ENCODE data around the gene USP6NL.

Gene USP6NL

DNA sequence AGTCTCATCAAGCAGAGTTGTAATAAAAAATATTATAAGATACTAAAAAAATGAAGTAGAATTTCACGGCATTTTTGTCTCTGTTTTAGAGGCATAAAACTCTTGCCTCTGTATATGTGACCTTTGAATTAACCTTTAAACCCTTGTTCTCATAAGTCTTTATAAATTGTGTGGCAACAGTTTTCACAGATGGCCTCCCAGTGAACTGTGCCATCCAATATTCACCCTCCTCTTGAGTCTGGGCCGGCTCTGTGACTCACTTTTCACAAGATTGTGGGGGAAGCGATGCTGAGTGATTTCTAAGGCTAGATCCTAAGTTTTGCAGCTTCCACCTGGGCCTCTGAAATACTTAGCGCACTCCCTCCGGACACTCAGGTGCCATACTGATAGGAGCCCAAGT lies 4.6 kb upstream of the USP6NL start:
- no peak for DNase-seq (ENCODE audit: low read depth)

DNA sequence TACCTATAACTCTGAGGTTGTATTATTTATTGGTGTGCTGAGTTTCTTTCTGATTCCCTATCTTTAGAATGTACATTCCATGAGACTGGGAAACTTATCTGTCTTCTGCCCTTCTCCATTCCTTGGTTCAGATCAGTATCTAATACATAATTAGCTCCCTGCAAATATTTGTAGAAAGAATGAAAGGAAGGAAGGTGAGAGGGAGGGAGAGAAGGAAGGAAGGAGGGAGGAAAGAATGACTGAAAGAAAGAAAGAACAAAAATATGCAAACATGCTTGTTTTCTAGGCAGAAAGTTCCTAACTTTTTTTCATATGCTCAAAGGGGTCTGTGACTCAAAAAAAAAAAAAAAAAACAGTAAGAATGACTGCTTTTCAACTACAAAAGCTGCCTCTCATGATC lies 3.9 kb upstream of the USP6NL start:
- DNase-seq (ENCODE audit: low read depth): no peak

DNA sequence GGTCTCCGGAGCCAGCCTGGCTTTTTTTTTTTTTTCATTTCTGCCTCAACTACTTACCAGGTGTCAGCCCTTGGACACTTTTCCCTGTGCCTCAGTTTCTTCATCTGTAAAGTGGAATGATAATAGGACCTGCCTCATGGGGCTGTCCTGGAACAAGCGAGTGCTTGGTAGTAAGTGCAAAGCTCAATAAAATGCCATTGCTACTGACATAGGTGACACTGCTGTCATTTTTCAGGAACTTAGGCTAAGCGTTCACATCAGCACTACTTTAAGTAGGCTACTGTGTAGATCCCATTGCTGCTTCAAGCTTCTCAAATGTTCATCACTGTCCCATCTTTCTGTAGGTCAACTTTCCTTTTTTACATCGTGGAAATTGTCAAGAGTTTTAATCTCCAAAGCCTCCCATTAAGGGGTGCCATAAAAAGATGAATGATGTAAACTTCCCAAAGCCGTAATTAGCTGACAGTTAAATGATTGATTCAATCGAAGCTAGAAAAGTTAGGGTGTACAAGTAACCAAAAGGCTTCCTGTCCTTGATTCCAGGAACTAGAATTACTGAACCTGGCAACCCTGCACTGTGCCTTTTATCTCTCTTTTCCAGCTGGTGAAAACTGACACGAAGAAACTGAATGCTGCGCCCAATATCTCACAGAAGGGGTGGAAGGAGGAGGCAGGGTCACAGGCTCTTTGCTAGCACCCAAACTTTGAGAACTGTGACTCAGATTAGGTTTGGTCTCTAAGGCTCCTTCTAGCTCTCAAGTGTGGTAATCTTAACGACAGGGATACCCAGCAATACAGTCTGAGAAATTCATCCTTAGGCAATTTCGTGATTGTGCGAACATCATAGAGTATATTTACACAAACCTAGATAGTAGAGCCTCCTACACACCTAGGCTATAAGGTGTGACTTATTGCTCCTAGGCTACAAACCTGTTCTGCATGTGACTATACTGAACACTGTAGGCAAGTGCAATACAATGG lies 861 bp upstream of the USP6NL start:
- DNase-seq (ENCODE audit: low read depth): no peak

DNA sequence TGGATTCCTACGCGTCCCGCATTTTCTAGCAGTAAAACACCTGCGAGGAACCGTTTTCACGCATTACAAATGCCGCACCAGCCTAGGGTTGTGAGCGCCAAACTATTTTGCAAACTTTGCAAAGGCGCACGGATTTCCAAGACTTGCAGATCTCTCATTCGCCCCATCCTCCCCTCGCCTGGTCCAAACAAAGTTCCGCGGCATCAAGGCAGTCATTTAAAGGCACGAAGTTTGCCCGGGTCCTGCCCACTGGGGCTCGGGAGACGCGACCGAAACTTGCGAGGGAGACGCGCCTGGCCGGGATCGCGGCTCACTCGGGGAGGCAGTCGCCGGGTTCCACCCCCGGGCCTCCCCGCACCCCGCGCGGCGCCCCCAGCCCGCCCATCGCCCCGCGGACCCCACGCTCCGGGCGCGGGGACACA lies 613 bp downstream of the USP6NL start:
- no peak for DNase-seq (ENCODE audit: low read depth)

DNA sequence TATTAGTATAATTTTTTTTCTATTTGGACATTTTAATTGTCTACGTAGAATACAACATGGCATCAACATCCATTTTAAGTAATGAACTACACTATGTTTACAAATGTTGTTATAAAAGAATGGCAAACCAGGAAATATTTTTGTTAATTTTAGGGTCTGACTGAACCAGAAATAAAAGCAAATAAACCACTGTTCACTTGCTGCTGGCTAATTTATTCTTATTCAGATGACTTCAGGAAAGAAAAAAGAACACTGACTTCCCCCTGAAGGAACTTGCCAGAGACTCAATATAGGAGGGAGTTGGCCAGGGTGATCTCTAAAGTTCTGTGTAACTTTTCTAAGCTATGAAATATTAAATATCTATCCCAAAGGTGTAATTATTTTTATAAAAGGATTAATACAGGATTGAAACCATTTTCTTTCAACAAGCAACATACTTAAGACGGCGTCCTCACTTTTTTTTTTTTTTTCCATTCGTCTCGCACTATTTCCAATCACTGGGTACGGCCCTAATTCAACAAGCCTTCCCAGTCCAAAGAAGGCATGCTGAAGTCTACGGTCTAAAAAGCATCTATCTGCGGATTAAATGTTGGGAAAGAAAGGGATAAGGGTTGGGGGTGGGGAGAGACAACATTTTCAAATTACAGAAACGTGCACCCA lies 1.2 kb downstream of the USP6NL start:
- DNase-seq (ENCODE audit: low read depth): no peak

DNA sequence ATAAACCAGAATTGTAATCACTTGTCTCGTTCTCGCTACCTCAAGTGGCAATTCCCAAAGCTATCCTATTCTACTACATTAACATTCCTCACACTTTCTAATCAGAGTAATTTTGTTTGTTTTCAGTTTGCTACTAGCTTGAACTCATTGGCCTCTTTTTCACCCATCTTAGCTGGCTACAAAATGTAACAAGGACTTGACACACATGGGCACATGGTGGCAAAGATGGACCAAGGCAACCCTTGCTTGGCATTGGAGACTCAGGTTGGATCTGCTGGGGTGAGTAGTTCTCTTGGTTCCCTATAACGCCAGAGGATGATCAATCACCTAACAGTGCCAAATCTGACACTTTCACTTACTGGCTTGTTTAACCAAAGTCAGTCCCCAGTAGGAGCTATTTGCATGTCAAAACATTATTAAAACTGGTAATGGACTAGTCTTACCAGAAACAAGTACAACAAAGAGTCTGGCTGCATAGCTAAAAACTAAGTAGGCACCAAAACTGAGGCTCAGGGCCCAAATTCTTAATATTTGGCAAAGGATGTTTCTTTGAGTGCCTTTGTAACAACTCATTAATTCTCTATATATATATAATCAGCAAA lies 1.9 kb downstream of the USP6NL start:
- DNase-seq (ENCODE audit: low read depth): no peak

DNA sequence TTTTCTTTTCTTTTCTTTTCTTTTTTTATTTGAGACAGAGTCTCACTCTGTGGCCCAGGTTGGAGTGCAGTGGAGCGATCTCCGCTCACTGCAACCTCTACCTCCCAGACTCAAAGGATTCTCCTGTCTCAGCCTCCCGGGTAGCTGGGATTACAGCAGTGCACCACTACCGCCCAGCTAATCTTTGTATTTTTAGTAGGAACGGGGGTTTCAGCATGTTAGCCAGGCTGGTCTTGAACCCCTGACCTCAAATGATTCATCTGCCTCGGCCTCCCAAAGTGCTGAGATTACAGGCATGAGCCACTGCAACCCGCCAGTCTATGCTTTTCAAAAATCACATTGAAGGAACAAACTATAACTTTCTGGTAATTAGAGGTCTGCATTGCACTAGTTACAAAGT lies 2.4 kb downstream of the USP6NL start:
- DNase-seq (ENCODE audit: low read depth): no peak

DNA sequence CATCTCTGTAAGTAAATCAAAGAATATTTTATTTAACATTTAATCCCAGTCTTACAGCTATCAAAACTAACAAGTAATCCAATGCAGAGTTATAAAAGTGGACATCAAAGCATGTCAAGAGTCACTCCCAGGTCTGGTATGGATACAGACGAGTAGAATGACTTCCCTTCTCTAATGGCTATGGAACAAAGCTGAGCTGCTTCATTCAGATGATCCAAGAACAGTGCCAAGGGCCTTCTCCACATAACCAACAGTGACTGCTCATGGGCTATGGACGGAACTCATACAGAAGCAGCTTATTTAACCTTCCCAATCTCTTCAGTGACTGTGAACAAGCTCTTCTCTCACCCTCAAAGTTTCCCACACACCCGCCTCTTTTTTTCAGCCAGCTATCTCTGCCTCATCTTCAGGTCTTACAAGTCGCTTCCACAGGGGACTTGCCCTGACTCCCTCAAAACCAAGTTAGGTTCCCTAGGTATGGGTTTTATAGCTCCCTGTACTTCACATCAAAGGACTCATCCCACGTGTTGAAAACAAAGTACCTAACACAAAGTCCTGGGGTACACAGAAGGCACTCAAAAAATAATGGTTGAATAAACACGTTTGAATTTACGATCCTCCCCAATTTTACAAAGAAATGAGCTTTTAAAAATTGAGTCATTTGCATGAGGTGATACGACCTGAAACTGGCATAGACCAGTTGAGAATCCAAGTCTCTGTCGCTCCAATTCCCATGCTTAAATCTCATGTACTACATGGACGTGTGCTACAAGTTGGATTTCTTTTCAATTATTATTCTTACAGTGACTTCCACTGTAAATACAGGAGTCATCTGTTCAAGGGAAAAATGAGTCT lies 3.1 kb downstream of the USP6NL start:
- no peak for DNase-seq (ENCODE audit: low read depth)

DNA sequence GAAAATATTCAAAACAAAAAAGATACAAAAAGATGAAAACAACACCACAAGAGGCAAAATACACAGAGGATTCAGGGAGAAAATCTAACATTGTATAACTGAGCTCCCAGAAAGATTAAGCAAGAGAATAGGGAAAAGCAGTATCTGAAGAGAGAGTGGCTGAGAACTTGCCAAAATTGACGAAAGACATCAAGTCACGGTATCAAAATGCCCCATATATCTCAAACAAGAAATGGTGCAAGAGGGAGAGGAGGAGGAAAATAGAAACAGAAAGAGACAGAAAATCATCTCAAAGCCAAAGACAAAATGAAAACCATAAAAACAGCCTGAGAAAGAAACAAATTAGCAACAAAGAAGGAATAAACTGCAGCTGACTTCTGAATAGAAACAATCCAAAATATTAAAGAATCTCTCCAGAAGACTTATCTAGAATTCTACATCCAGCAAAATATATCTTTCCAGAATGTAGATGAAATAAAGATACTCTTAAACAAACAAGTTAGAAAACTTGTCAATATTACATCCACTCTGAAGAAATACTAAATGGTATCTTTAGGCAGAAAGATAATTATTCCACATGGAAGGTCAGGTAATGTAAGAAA lies 5.5 kb downstream of the USP6NL start:
- no peak for DNase-seq (ENCODE audit: low read depth)

DNA sequence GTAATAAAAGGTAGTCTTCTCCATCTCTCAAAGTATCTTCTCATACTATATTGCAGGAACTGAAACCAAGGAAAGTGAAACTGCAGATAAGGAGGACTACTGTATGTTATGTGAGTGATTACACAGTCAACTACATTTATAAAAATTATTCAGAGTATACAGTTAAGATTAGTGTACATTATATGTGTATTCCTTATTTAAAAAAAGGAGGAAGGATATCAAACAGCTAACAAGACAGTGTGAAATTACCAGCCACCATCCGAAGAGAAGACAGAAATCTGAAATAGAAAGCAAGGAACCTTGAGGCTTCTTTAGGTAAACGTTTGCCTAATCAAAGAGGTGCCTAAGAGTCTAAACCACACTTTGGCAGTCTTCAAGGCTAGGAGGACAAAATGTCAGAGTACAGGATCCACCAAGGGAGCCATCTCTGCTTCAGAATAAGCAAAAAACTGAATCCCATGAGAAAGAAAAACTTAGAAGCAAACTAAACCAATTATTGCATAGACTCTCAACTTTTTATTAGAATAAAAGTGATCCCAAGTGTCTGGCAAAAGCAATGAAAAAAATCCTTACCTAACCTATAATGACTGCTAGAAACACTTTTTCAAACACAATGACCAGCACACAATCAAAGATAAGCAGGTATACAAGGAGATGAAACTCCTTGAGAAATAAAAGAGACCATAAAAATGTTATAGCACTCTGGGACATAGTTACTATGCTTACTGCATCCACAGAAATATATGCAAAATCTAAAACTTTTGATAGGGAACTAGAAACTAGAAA lies 6.4 kb downstream of the USP6NL start:
- DNase-seq (ENCODE audit: low read depth): no peak

DNA sequence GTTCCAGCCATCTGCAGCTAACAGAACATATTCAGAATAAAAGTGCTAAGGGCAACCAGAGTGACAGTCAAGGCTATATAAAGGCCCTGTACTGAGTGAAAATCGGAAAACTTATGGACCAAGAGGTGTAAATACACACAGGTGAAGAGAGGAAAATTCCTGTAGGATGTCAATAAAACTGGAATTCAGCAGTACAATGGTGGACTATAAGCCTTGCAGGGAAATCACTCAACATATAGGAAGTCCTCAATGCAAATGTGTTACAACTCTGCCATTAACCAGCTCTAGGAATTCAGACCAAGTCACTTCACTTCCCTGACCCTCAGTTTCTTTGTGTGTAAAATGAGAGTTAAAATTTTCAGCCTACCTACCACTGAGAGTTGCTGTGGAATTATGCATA lies 7.7 kb downstream of the USP6NL start:
- DNase-seq (ENCODE audit: low read depth): no peak

DNA sequence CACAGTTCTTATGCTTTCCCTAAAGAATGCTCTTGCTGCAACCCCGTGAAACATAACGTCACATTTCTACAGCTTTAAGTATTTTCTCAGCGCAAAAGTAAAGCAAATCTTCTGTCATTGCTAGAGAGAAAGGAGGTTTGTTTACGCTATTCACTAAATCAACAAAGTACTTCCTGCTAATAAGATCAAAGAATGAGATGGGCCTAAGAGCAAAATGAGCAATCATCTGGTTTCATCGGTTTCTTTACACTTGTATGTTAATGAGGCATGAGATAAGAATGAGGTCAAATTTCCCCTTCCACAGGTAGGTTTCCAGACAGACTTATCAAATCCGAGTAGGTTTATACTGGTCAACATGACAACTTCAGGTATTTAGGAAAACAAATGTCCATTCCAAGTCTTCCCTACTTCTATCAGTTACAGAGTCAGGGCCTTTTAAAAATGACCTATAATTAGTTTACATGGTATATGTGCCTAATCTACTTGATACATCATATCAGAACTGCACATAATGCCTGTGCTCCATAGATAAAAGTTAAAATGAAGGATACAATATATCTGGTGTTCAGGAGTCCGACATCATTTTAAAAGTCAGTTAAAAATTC lies 8.4 kb downstream of the USP6NL start:
- no peak for DNase-seq (ENCODE audit: low read depth)

DNA sequence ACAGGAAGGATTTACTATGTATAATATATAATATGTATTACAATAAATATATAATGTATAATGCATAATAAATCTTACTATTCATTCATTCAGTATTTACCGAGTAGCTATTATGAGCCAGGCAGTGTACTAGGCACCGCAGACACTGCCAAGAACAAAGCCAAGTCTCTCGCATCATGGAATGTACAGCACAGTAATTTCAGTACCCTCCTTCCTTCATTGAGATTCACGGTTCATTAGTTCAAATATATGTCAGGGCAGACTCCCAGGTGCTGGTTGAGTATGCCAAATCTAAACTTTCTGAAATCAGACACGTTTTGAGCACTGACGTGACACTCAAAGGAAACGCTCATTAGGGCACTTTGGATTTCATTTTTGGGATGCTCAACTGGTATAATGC lies 9.1 kb downstream of the USP6NL start:
- no peak for DNase-seq (ENCODE audit: low read depth)

DNA sequence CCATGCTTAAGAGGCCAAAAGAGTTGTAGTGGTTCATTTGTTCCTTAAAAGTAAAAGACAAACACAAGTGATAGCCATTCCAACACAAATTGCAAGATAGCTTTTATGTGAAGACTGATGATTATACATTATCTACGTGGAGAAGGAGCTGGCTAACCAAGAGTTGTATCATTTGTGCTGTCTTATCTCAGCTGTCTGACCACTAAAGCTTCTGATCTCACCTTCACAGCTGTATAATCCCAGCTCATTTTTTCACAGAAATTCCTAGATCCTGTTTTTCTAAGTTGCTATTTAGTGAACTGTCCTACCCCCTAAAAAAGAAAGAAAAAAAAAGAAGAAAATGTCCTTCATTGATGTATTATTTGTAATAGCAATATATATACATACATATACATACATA lies 9.8 kb downstream of the USP6NL start:
- no peak for DNase-seq (ENCODE audit: low read depth)

DNA sequence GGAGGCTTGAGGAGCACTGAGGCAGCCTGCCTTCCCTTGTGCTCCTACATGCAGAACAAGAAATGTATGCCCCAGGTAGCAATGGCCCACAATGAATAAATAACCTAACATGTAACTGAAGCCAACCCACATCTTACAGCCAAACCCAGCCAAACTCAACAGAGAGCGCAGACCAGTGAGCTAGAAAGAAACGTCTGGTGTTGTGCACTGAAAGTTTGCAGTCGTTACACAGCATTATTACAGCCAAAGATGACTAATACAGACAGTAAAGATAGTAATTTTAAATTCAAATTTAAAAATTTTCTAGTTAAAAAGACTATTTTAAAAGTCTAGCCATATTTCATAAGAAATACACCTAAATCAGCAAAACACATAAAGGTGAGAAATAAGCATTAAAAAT lies 11.2 kb downstream of the USP6NL start:
- no peak for DNase-seq (ENCODE audit: low read depth)

DNA sequence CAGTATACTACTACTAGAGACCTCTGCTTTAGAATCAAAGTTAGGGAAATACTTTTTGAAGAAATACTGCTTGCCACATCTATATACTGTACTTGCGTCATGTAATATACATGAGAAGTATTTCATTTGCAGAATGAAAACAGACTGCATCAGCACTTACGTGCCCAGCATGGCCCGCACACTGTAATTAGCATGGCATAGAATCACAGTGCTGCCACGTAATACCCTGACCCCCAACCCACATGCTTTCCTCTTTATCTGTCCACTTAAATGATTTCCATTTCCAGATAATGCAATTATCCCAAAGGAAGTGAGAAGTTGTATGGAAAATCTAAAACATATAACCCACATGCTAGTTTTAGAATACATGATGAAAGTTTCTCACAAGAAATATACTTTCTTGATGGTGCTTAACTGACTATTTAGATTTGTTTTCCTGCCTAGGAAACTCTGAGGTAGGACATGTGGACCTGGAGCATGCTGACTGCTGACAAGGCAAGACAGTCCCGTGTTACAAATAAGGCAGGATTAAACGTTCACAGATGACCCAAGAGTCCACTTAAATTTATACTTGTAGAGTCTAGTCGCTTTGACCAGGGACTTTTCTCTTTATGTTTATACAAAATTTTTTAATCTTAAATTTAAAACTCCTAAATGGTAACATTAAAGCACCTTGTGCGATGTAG lies 12.6 kb downstream of the USP6NL start:
- no peak for DNase-seq (ENCODE audit: low read depth)

DNA sequence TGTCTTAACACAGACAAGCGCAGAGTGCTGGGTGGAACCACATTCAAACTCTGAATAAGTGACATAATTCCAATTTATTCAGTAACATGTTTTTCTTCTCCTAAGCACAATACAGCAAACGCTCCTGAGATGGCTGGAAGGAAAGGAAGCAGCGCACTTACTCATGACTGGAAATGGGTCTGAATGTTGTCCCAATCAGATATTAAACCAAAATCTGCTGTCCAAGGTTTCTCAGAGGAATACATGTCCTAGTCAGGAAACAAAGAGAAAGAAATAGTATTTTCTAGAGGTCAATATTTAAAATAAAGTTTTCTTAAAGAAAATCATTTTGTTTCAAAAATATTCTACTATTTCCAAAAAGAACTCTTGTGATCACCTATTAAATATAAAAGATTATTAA lies 14.0 kb downstream of the USP6NL start:
- DNase-seq (ENCODE audit: low read depth): no peak

DNA sequence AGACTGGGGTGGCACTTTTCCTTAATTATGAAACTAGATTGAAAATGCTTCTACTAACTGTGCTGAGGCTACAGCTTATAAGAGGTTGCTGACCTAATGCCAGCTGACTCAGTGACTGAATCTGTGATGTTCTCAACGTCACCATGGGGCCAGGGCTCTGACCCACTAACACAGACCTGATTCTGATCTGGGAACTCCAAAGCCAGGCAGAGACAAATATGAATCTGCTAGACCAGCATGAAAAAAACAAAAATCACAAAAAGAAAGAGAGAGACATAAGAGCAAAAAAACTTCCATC lies 16.1 kb downstream of the USP6NL start:
- DNase-seq (ENCODE audit: low read depth): no peak

DNA sequence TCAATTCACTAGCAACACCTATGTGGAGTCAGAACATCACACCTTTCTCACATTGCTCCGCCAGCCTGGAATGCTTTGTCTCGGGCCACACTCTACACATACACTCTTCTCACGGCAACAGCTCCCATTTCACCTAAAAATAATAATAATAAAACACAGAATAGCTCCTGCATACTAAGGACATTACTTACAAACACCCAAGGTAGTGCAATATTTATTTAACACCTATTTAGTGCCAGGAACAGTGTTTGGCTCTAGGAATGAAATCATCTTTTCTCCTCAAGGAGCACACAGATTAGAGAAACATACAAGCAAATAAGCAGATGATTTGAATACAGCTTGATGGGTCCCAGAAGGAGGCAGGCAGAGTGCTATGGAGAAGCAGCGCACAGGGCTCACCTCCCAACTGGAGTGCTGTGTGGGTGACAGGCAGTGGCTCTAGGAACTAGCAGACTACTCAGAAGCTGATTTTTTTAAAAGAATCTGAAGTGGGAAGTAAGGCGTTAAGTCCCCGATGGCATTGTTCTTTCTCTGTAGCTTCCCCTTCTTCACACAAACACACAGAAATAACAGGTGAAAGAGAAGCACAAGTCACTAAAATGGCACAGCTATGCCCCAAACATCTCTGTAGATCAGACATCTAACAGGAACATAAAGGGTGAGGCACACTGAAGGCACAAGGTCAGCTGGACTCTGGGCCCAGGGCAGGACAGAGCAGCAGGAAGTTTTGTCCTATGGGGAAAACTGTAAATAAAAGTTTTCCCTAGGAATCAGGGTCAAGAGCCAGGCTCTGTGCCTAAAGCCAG lies 16.7 kb downstream of the USP6NL start:
- no peak for DNase-seq (ENCODE audit: low read depth)

Data from stimulated activated CD8-positive, alpha-beta memory T cell treated with anti-CD3 and anti-CD28 coated beads, Interleukin-12 subunit alpha, Interleukin-12 subunit beta, amount 100 ng/mL, for 4 hours (primary cell).